Measurements from ENCODE around the gene TRDMT1. TPM values are rescaled to one million over a fixed set of nuclear protein-coding genes. Genes with fewer than 3 reads are reported as not detected.

The TRDMT1 gene
- total RNA-seq, 1 donor from 2014 or later: 9.0 TPM

GRCh38 chr10:17100586-17100985, 100.9 kb downstream of the TRDMT1 start:
- TF ChIP-seq CTCF (conservative IDR thresholded peaks at IDR 0.05): no peak
- DNase-seq (ENCODE audit: extremely low spot score, unreplicated experiment): no peak
- peaks cover 3% of the 10 kb centered on the region for H3K36me3 Mint-ChIP-seq
- peaks cover 7% of the 10 kb centered on the region for H3K4me1 Mint-ChIP-seq (ENCODE audit: unreplicated experiment)
- H3K27me3 Mint-ChIP-seq: no peaks in the 10 kb centered on the region
- H3K9me3 Mint-ChIP-seq: no peaks in the 10 kb centered on the region
- no peak overlapping the region for H3K27ac Mint-ChIP-seq
- no peak overlapping the region for H3K4me3 Mint-ChIP-seq

- Mint-ChIP-seq H3K9me3 (no peaks in the 10 kb centered on the region), H3K36me3 (peaks cover 3% of the 10 kb centered on the region), H3K4me1 (ENCODE audit: unreplicated experiment) (peaks cover 17% of the 10 kb centered on the region), H3K27ac (no peak overlapping the region), H3K4me3 (no peak overlapping the region), H3K27me3 (no peaks in the 10 kb centered on the region)
- no peak for TF ChIP-seq CTCF (conservative IDR thresholded peaks at IDR 0.05)
- DNase-seq (ENCODE audit: extremely low spot score, unreplicated experiment): no peak
These were observed 103.5 kb downstream of the TRDMT1 start for GRCh38 chr10:17098012-17098411.

Other genes with a start within 250 kb of the TRDMT1 start
- 1.0 and 2.2 TPM in 2 replicates for gene CUBN, start 71.9 kb downstream of the TRDMT1 start, total RNA-seq (ENCODE audit: low replicate concordance)
- 102 and 2,500 TPM in 2 replicates for gene VIM, start 26.6 kb upstream of the TRDMT1 start, total RNA-seq (ENCODE audit: low replicate concordance)